Liver (tissue), 9 donors: Measurements from ENCODE around the gene COX10. TPM values are rescaled to one million over a fixed set of nuclear protein-coding genes. Genes with fewer than 3 reads are reported as not detected.

Experiments used
- DNase-seq: peaks from one replicate; pipeline ENCODE4 v3.0.0-alpha.2; 2017; ENCODE audit warnings: low spot score
- H3K27ac ChIP-seq, 2 donors: one replicate each; pipeline ENCODE4 v1.7.0; 2013; ENCODE audit warnings: inconsistent platforms in 2 of 2, low read length in 2 of 2, control low read depth in 1 of 2, low read depth in 1 of 2, mild to moderate bottlenecking in 1 of 2
- H3K27me3 ChIP-seq, 4 donors: one replicate each; pipeline versions ENCODE4 v1.6.1 to v1.7.0; 2013; ENCODE audit warnings: low read length in 3 of 4, inconsistent platforms in 1 of 4, mild to moderate bottlenecking in 1 of 4, moderate library complexity in 1 of 4; ENCODE audit not compliant: control insufficient read depth in 4 of 4, insufficient read depth in 4 of 4
- H3K36me3 ChIP-seq, 4 donors: one replicate each; pipeline versions ENCODE4 v1.6.1 to v1.7.0; 2013; ENCODE audit warnings: low read length in 3 of 4, mild to moderate bottlenecking in 3 of 4, low read depth in 1 of 4, moderate library complexity in 1 of 4; ENCODE audit not compliant: control insufficient read depth in 4 of 4, insufficient read depth in 3 of 4
- H3K4me1 ChIP-seq, 4 donors: one replicate each; pipeline versions ENCODE4 v1.6.1 to v1.7.0; 2013; ENCODE audit warnings: low read length in 3 of 4, mild to moderate bottlenecking in 3 of 4, moderate library complexity in 1 of 4; ENCODE audit not compliant: control insufficient read depth in 4 of 4, insufficient read depth in 4 of 4
- H3K4me3 ChIP-seq, 3 donors: one replicate each; pipeline versions ENCODE4 v1.6.1 to v1.7.0; 2013; ENCODE audit warnings: low read length in 3 of 3, control low read depth in 1 of 3, low read depth in 1 of 3, mild to moderate bottlenecking in 1 of 3
- H3K9ac ChIP-seq, 2 donors: one replicate each; pipeline ENCODE4 v1.7.0; 2013; ENCODE audit warnings: low read length in 2 of 2, mild to moderate bottlenecking in 2 of 2, moderate library complexity in 2 of 2, control low read depth in 1 of 2, low read depth in 1 of 2
- H3K9me3 ChIP-seq, 4 donors: one replicate each; pipeline versions ENCODE4 v1.6.1 to v1.7.0; 2013; ENCODE audit warnings: low read length in 3 of 4; ENCODE audit not compliant: control insufficient read depth in 4 of 4
- EGR1 ChIP-seq, 2 donors: IDR thresholded peaks; 2 replicates each; pipeline ENCODE4 v1.6.1; 2016 to 2018; ENCODE audit warnings: antibody characterized with exemption in 2 of 2, low read depth in 2 of 2
- FOXA1 ChIP-seq: IDR thresholded peaks from 2 replicates; pipeline ENCODE4 v1.6.1; 2016; ENCODE audit warnings: antibody characterized with exemption
- FOXA2 ChIP-seq: IDR thresholded peaks from 2 replicates; pipeline ENCODE4 v1.6.1; 2016; ENCODE audit warnings: antibody characterized with exemption
- GABPA ChIP-seq, 2 donors: IDR thresholded peaks in 1 of 2; conservative IDR thresholded peaks in 1 of 2; 2 replicates each; pipeline ENCODE4 v1.6.1; 2016; ENCODE audit warnings: antibody characterized with exemption in 2 of 2, mild to moderate bottlenecking in 1 of 2, moderate library complexity in 1 of 2
- HNF4A ChIP-seq, 2 donors: conservative IDR thresholded peaks; 2 replicates each; pipeline ENCODE4 v1.6.1; 2016; ENCODE audit warnings: antibody characterized with exemption in 2 of 2, mild to moderate bottlenecking in 2 of 2
- HNF4G ChIP-seq: IDR thresholded peaks from 2 replicates; pipeline ENCODE4 v1.6.1; 2016; ENCODE audit warnings: antibody characterized with exemption
- NR2F2 ChIP-seq: IDR thresholded peaks from 2 replicates; pipeline ENCODE4 v1.6.1; 2016; ENCODE audit warnings: antibody characterized with exemption
- RAD21 ChIP-seq, 2 donors: IDR thresholded peaks; 2 replicates each; pipeline ENCODE4 v1.6.1; 2016; ENCODE audit warnings: antibody characterized with exemption in 2 of 2, mild to moderate bottlenecking in 2 of 2
- RXRA ChIP-seq, 2 donors: IDR thresholded peaks; 2 replicates each; pipeline ENCODE4 v1.6.1; 2017 to 2018; ENCODE audit warnings: antibody characterized with exemption in 2 of 2, mild to moderate bottlenecking in 1 of 2
- SP1 ChIP-seq: IDR thresholded peaks from 2 replicates; pipeline ENCODE4 v1.6.1; 2018; ENCODE audit warnings: antibody characterized with exemption, mild to moderate bottlenecking
- TAF1 ChIP-seq: conservative IDR thresholded peaks from 2 replicates; pipeline ENCODE4 v1.6.1; 2016; ENCODE audit warnings: antibody characterized with exemption, mild to moderate bottlenecking
- YY1 ChIP-seq: IDR thresholded peaks from 2 replicates; pipeline ENCODE4 v1.6.1; 2016; ENCODE audit warnings: antibody characterized with exemption, mild to moderate bottlenecking
- WGBS: extraction: QIAGEN DNeasy Blood & Tissue Kit; methylation state at CpG from one replicate; pipeline ENCODE4 v1.1.7; 2013; 5-methylcytosine and 5-hydroxymethylcytosine counted together
- polyA plus RNA-seq, 2 donors: library from polyadenylated mRNA; stranded (reverse) in 1 of 2; unstranded in 1 of 2; fragments of 200-250 nt in 1 of 2; fragments of >200 nt in 1 of 2; fragmentation: Nextera tagmentation in 1 of 2; extraction: Ambion mirVana in 1 of 2; gene quantifications; one replicate each; pipeline versions ENCODE4 v1.2.1 to v1.2.3, GENCODE V29; 2013 to 2015
- total RNA-seq, 2 donors: library from RNA; depleted of rRNA; stranded (reverse); fragments of >200 nt; gene quantifications; one replicate each; pipeline ENCODE4 v1.2.3, GENCODE V29; 2014
- TF ChIP-seq, protein P1 (sequence below): IDR thresholded peaks from 2 replicates; pipeline ENCODE4 v1.6.1; 2016; ENCODE audit warnings: antibody characterized with exemption, mild to moderate bottlenecking
- TF ChIP-seq, protein P2 (sequence below): IDR thresholded peaks from 2 replicates; pipeline ENCODE4 v1.6.1; 2016; ENCODE audit warnings: antibody characterized with exemption
- TF ChIP-seq, protein P3 (sequence below): IDR thresholded peaks from 2 replicates; pipeline ENCODE4 v1.6.1; 2016; ENCODE audit warnings: antibody characterized with exemption
- TF ChIP-seq, protein P4 (sequence below): IDR thresholded peaks from 2 replicates; pipeline ENCODE4 v1.6.1; 2016; ENCODE audit warnings: antibody characterized with exemption
- donor health status: healthy.
- donor health status: healthy.
- donor health status: healthy.
- donor health status: healthy.
- donor health status: healthy.

The COX10 gene
- total and polyA plus RNA-seq, 4 donors, result 7.0 to 15.1 (median 8.7) TPM

DNA sequence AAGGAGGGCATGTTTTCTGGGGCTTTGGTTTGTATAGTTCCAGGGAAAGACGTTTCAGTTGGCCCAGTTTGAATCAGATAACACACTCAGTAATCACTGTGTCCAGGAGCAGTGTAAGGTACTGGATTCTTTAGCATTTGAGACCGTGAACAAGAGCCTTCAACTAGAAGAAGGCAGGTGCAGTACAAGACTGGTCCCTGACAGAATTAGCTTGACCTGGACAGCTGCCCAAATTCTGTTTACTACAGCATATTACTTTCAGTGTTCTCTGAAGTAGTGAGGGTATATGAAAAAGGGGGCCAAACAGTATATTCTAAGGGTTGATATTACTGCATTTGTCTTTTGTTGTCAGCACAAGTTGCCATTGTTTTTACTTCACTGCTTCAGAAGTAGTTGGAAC lies 81.3 kb downstream of the COX10 start:
- WGBS, result 62% methylated on average over 2 of the region's 2 CpGs
- Histone ChIP-seq H3K9ac (no peak overlapping the region), H3K4me3 (no peak overlapping the region), H3K36me3 (no peaks in the 10 kb centered on the region), H3K27me3 (no peaks in the 10 kb centered on the region), H3K9me3 (no peaks in the 10 kb centered on the region), H3K27ac (no peak overlapping the region), H3K4me1 (no peaks in the 10 kb centered on the region)
- TF ChIP-seq, protein P1, sequence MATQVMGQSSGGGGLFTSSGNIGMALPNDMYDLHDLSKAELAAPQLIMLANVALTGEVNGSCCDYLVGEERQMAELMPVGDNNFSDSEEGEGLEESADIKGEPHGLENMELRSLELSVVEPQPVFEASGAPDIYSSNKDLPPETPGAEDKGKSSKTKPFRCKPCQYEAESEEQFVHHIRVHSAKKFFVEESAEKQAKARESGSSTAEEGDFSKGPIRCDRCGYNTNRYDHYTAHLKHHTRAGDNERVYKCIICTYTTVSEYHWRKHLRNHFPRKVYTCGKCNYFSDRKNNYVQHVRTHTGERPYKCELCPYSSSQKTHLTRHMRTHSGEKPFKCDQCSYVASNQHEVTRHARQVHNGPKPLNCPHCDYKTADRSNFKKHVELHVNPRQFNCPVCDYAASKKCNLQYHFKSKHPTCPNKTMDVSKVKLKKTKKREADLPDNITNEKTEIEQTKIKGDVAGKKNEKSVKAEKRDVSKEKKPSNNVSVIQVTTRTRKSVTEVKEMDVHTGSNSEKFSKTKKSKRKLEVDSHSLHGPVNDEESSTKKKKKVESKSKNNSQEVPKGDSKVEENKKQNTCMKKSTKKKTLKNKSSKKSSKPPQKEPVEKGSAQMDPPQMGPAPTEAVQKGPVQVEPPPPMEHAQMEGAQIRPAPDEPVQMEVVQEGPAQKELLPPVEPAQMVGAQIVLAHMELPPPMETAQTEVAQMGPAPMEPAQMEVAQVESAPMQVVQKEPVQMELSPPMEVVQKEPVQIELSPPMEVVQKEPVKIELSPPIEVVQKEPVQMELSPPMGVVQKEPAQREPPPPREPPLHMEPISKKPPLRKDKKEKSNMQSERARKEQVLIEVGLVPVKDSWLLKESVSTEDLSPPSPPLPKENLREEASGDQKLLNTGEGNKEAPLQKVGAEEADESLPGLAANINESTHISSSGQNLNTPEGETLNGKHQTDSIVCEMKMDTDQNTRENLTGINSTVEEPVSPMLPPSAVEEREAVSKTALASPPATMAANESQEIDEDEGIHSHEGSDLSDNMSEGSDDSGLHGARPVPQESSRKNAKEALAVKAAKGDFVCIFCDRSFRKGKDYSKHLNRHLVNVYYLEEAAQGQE, result no peak
- TF ChIP-seq, protein P2, sequence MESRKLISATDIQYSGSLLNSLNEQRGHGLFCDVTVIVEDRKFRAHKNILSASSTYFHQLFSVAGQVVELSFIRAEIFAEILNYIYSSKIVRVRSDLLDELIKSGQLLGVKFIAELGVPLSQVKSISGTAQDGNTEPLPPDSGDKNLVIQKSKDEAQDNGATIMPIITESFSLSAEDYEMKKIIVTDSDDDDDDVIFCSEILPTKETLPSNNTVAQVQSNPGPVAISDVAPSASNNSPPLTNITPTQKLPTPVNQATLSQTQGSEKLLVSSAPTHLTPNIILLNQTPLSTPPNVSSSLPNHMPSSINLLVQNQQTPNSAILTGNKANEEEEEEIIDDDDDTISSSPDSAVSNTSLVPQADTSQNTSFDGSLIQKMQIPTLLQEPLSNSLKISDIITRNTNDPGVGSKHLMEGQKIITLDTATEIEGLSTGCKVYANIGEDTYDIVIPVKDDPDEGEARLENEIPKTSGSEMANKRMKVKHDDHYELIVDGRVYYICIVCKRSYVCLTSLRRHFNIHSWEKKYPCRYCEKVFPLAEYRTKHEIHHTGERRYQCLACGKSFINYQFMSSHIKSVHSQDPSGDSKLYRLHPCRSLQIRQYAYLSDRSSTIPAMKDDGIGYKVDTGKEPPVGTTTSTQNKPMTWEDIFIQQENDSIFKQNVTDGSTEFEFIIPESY, result no peak
- no peak for TF ChIP-seq YY1
- no peak for TF ChIP-seq EGR1 (IDR thresholded peaks at IDR 0.05; ENCODE audit: low read depth in 2 of 2)
- TF ChIP-seq, protein P3, sequence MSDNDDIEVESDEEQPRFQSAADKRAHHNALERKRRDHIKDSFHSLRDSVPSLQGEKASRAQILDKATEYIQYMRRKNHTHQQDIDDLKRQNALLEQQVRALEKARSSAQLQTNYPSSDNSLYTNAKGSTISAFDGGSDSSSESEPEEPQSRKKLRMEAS, result no peak
- TF ChIP-seq, protein P4, sequence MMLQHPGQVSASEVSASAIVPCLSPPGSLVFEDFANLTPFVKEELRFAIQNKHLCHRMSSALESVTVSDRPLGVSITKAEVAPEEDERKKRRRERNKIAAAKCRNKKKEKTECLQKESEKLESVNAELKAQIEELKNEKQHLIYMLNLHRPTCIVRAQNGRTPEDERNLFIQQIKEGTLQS, result no peak
- DNase-seq, result no peak

DNA sequence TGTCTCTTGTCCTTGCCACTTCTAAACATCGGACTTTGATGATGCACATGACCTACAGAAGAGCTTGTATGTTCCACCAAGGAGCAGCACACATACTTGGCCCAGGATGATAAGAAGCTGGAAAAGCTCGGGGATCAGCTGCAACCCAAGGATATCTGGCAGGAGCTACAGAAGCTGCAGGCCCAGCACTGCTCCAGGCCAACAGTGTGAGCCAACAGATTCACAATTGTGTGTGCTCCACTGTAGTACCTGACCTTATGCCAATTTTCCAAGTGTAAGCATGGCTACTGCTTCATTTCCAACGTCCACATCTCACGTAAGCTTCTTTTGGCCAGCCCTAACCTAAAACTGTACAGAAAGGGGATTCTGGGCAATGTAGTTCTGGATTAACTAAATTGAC lies 83.4 kb downstream of the COX10 start:
- TF ChIP-seq HNF4A (conservative IDR thresholded peaks at IDR 0.05), result no peak
- no peak for TF ChIP-seq YY1
- no peak for TF ChIP-seq RXRA (IDR thresholded peaks at IDR 0.05)
- TF ChIP-seq, protein P4, result no peak
- no peak for TF ChIP-seq RAD21 (IDR thresholded peaks at IDR 0.05)
- no peak for TF ChIP-seq TAF1
- TF ChIP-seq GABPA (IDR thresholded peaks at IDR 0.05 in 1 of 2, conservative IDR thresholded peaks at IDR 0.05 in 1 of 2), result no peak
- TF ChIP-seq SP1, result no peak
- TF ChIP-seq EGR1 (IDR thresholded peaks at IDR 0.05; ENCODE audit: low read depth in 2 of 2), result no peak
- TF ChIP-seq HNF4G, result no peak
- TF ChIP-seq FOXA2, result no peak
- TF ChIP-seq NR2F2, result no peak
- TF ChIP-seq, protein P1, result no peak
- no peak for TF ChIP-seq FOXA1
- TF ChIP-seq, protein P3, result no peak
- Histone ChIP-seq H3K9me3 (no peaks in the 10 kb centered on the region), H3K4me3 (no peak overlapping the region), H3K4me1 (no peaks in the 10 kb centered on the region), H3K27ac (no peak overlapping the region), H3K27me3 (no peaks in the 10 kb centered on the region), H3K9ac (no peak overlapping the region), H3K36me3 (no peaks in the 10 kb centered on the region)
- DNase-seq, result no peak
- WGBS, result 55% methylated on average over 4 of the region's 4 CpGs
